B cell (primary cell): ENCODE results near the gene MOB3B. TPM values are rescaled to one million over a fixed set of nuclear protein-coding genes. Genes with fewer than 3 reads are reported as not detected.

Experiments
- ATAC-seq: fragments of 200-7000 bp; cut with Tn5 transposase; one replicate; pipeline ENCODE4 v1.10.0; 2021; ENCODE audit warnings: low read depth, mild to moderate bottlenecking, moderate number of reproducible peaks, moderate library complexity
- CTCF ChIA-PET: fragments of 350-600 bp; sonication (Branson Sonifier 250); formaldehyde crosslinking; loops from one replicate; lab custom pipeline; 2021; ENCODE audit warnings: antibody characterized with exemption, inconsistent platforms; lab: Charles Lee
- POLR2A ChIA-PET: fragments of 350-600 bp; sonication (Branson Sonifier 250); formaldehyde crosslinking; loops from one replicate; lab custom pipeline; 2021; ENCODE audit warnings: antibody characterized with exemption; lab: Charles Lee
- DNase-seq: peaks from one replicate; pipeline ENCODE4 v3.0.0; 2013
- H2AFZ ChIP-seq: 2 replicates; pipeline ENCODE4 v1.6.1; 2012; ENCODE audit warnings: mild to moderate bottlenecking, low read depth, low read length; ENCODE audit not compliant: insufficient read depth, poor library complexity, severe bottlenecking
- H3K27ac ChIP-seq, 2 donors: 1 replicate in 1 of 2; 2 replicates in 1 of 2; pipeline ENCODE4 v1.5.1; 2012 to 2013; ENCODE audit warnings: low read length in 2 of 2, mild to moderate bottlenecking in 2 of 2, moderate library complexity in 1 of 2
- H3K27me3 ChIP-seq, 4 experiments: fragments of 200-600 bp in 1 of 4; sonication (generic) in 1 of 4; replicated peaks in 1 of 4; 1 replicate in 2 of 4; 2 replicates in 2 of 4; pipeline versions ENCODE4 v1.6.1 to v1.7.0; 2013 to 2016; ENCODE audit warnings: low read length in 3 of 4, mild to moderate bottlenecking in 2 of 4, mixed read lengths in 1 of 4, moderate library complexity in 1 of 4; ENCODE audit not compliant: insufficient read depth in 4 of 4, control insufficient read depth in 3 of 4; ENCODE audit errors: control extremely low read depth in 1 of 4
- H3K36me3 ChIP-seq, 2 experiments: replicated peaks in 1 of 2; 1 replicate in 1 of 2; 2 replicates in 1 of 2; pipeline versions ENCODE4 v1.6.1 to v1.7.1; 2013; ENCODE audit warnings: low read length in 1 of 2; ENCODE audit not compliant: insufficient read depth in 2 of 2, control insufficient read depth in 1 of 2; ENCODE audit errors: control extremely low read depth in 1 of 2, extremely low read depth in 1 of 2
- H3K4me1 ChIP-seq, 2 donors: fragments of 200-600 bp in 1 of 2; sonication (generic) in 1 of 2; 1 replicate in 1 of 2; 2 replicates in 1 of 2; pipeline versions ENCODE4 v1.5.1 to v1.6.1; 2013 to 2017; ENCODE audit warnings: low read length in 2 of 2; ENCODE audit not compliant: control insufficient read depth in 2 of 2, insufficient read depth in 2 of 2
- H3K4me2 ChIP-seq: replicated peaks from 2 replicates; pipeline ENCODE3; 2012; ENCODE audit warnings: mild to moderate bottlenecking, low read depth, low read length; ENCODE audit not compliant: poor library complexity, severe bottlenecking
- H3K4me3 ChIP-seq, 5 experiments: fragments of 200-600 bp in 1 of 5; sonication (generic) in 1 of 5; 1 replicate in 3 of 5; 2 replicates in 2 of 5; pipeline versions ENCODE4 v1.5.1 to v1.7.0; 2011 to 2016; ENCODE audit warnings: low read length in 4 of 5, mild to moderate bottlenecking in 4 of 5, low read depth in 2 of 5, control low read depth in 1 of 5, moderate library complexity in 1 of 5; ENCODE audit not compliant: insufficient read depth in 1 of 5; ENCODE audit errors: control extremely low read depth in 1 of 5, extremely low read depth in 1 of 5
- H3K79me2 ChIP-seq: fragments of 200-600 bp; sonication (generic); one replicate; pipeline ENCODE4 v1.6.0; 2016; ENCODE audit warnings: low read length; ENCODE audit not compliant: control insufficient read depth, insufficient read depth
- H3K9ac ChIP-seq: fragments of 200-600 bp; sonication (generic); 2 replicates; pipeline ENCODE4 v1.6.1; 2017; ENCODE audit warnings: mild to moderate bottlenecking, low read length, moderate library complexity
- H3K9me3 ChIP-seq, 3 donors: one replicate each; pipeline versions ENCODE4 v1.6.1 to v1.7.1; 2013; ENCODE audit warnings: low read length in 2 of 3; ENCODE audit not compliant: control insufficient read depth in 2 of 3, insufficient read depth in 1 of 3; ENCODE audit errors: control extremely low read depth in 1 of 3
- H4K20me1 ChIP-seq: 2 replicates; pipeline ENCODE4 v1.6.0; 2012; ENCODE audit warnings: mild to moderate bottlenecking, low read length; ENCODE audit not compliant: insufficient read depth, control insufficient read depth, poor library complexity, severe bottlenecking
- H3K27ac Mint-ChIP-seq: one replicate; pipeline ENCODE4 v1.8.0; 2021; ENCODE audit warnings: mixed read lengths
- H3K27me3 Mint-ChIP-seq: one replicate; pipeline ENCODE4 v1.8.0; 2021; ENCODE audit warnings: mixed read lengths
- H3K4me1 Mint-ChIP-seq: one replicate; pipeline ENCODE4 v1.8.0; 2021; ENCODE audit warnings: mixed read lengths
- H3K4me3 Mint-ChIP-seq: one replicate; pipeline ENCODE4 v1.8.0; 2021; ENCODE audit warnings: mixed read lengths
- H3K9me3 Mint-ChIP-seq: one replicate; pipeline ENCODE4 v1.8.0; 2022; ENCODE audit warnings: mixed read lengths; ENCODE audit not compliant: insufficient read depth
- EZH2 ChIP-seq: IDR thresholded peaks from 2 replicates; pipeline ENCODE4 v1.6.1; 2012; ENCODE audit warnings: borderline replicate concordance, low read depth, mild to moderate bottlenecking, moderate library complexity, low read length; ENCODE audit not compliant: insufficient read depth, poor library complexity, severe bottlenecking
- WGBS: methylation state at CpG from one replicate; pipeline ENCODE4 v1.1.5; 2013; ENCODE audit warnings: missing lambda C conversion rate; ENCODE audit not compliant: insufficient coverage; 5-methylcytosine and 5-hydroxymethylcytosine counted together
- intact Hi-C: fragments of 100-400 bp; cut with micrococcal nuclease; formaldehyde crosslinking; loops from one replicate; pipeline ENCODE4 v1.10.0; 2022
- polyA plus RNA-seq: library from polyadenylated mRNA; depleted of rRNA; stranded (reverse); fragments of >200 nt; gene quantifications from 2 replicates; pipeline ENCODE4 v1.2.3, GENCODE V29; 2012
- total RNA-seq, 2 donors: library from RNA; stranded (reverse); fragments of 120-200 nt in 1 of 2; gene quantifications; 1 replicate in 1 of 2; 2 replicates in 1 of 2; pipeline versions ENCODE4 v1.2.3 to v1.2.4, GENCODE V29; 2013 to 2022
- TF ChIP-seq, protein P1 (sequence below): fragments of 200-600 bp; IDR thresholded peaks from one replicate; pipeline ENCODE4 v1.8.0; 2022; ENCODE audit warnings: antibody characterized with exemption, mild to moderate bottlenecking

The MOB3B gene
- total and polyA plus RNA-seq, 2 donors (not counting 1 experiment from before 2014, with no cell fraction given), result 7.3 to 7.9 TPM

DNA sequence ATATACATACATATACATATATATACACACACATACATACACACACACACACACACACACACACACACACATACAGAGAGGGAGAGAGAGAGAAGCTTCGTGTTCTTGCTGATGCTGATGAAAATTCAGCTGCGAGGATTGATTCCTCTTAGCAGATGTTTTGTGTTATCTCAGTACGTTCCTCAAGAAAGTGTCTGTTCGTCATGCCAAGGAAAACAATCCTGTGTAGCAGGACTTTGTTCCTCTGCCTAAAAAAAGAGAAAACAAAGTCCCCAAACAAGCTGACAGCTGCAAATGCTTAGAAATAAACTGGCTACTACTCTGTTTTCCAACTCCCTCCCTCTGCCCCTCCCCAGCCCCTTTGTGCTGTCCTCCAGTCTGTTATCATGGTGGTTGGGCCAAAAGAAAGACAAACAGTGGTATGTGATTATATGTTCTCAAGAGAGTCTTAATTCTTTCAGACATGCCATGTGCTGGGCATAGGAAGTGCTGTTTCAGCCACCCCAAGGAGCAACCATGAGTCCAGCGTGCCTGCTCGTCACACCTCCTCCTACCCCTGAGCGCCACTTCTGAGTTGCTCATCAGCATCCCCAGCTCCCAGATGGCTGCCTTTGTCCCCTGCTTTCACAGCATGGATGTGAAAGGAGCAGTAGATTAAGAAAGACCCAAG, 161.2 kb downstream of the MOB3B start:
- H3K27ac Mint-ChIP-seq, result peak overlapping the region; percentile 60
- no peaks in the 10 kb centered on the region for H3K27me3 Mint-ChIP-seq
- WGBS, result 100% methylated on average over 1 of the region's 7 CpGs
- Histone ChIP-seq H3K4me3 (no peak overlapping the region), H3K9ac (no peak overlapping the region), H3K27me3 (no peaks in the 10 kb centered on the region), H4K20me1 (peaks cover 9% of the 10 kb centered on the region), H2AFZ (no peak overlapping the region), H3K79me2 (peaks cover 90% of the 10 kb centered on the region), H3K4me1 (peaks cover 61 to 68% of the 10 kb centered on the region in 2 donors), H3K9me3 (no peaks in the 10 kb centered on the region), H3K36me3 (peaks cover 0 to 1% of the 10 kb centered on the region in 2 experiments), H3K4me2 (peak overlapping the region; percentile 72), H3K27ac (no peak overlapping the region)
- ChIA-PET CTCF (interaction anchor here (0.6 to 2.8 kb wide), 6 partner anchors 10 to 162 kb away, joined by 4 to 22 read pairs (median 4); partner anchors contain the start of gene MOB3B), POLR2A (no interaction called here)
- no peak for TF ChIP-seq EZH2
- TF ChIP-seq, protein P1, sequence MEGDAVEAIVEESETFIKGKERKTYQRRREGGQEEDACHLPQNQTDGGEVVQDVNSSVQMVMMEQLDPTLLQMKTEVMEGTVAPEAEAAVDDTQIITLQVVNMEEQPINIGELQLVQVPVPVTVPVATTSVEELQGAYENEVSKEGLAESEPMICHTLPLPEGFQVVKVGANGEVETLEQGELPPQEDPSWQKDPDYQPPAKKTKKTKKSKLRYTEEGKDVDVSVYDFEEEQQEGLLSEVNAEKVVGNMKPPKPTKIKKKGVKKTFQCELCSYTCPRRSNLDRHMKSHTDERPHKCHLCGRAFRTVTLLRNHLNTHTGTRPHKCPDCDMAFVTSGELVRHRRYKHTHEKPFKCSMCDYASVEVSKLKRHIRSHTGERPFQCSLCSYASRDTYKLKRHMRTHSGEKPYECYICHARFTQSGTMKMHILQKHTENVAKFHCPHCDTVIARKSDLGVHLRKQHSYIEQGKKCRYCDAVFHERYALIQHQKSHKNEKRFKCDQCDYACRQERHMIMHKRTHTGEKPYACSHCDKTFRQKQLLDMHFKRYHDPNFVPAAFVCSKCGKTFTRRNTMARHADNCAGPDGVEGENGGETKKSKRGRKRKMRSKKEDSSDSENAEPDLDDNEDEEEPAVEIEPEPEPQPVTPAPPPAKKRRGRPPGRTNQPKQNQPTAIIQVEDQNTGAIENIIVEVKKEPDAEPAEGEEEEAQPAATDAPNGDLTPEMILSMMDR, result no peak
- peaks cover 68% of the 10 kb centered on the region for H3K4me1 Mint-ChIP-seq
- DNase-seq (no peak), ATAC-seq (no peak)
- intact Hi-C loops, result loop anchor here (5.0 kb wide), 1 partner anchor 36 kb away; no protein-coding TSS in a partner anchor
- peak overlapping the region; percentile 68 for H3K4me3 Mint-ChIP-seq
- H3K9me3 Mint-ChIP-seq, result no peaks in the 10 kb centered on the region

DNA sequence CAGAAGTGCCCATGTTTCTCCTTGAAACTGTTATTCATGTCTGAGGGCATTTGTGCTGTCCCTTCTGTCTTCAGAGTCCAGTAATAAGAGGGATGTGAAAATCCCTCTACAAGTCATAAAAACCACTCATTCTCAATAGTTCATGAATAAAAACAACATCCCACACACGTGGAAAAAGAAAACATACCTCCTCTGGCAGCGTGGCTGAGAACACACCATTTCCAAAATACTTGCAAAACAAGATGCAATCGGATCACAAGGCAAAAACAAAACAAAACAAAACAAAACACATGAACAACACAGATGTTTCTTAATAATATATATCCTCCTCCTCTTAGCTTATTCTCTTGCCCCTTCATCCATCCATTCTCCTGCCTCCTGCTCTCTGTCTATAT, 161.7 kb downstream of the MOB3B start:
- Histone ChIP-seq H3K4me1 (peaks cover 61 to 65% of the 10 kb centered on the region in 2 donors), H2AFZ (no peak overlapping the region), H3K79me2 (peaks cover 90% of the 10 kb centered on the region), H3K4me2 (peak overlapping the region; percentile 72), H3K9ac (no peak overlapping the region), H3K27ac (no peak overlapping the region), H3K27me3 (no peaks in the 10 kb centered on the region), H4K20me1 (peaks cover 10% of the 10 kb centered on the region), H3K9me3 (no peaks in the 10 kb centered on the region), H3K36me3 (peaks cover 0 to 1% of the 10 kb centered on the region in 2 experiments), H3K4me3 (no peak overlapping the region)
- Mint-ChIP-seq H3K27ac (no peak overlapping the region), H3K9me3 (no peaks in the 10 kb centered on the region), H3K27me3 (no peaks in the 10 kb centered on the region), H3K4me1 (peaks cover 68% of the 10 kb centered on the region), H3K4me3 (peak overlapping the region; percentile 6)
- intact Hi-C loops, result loop anchor here (2.0 to 5.0 kb wide), 4 partner anchors 15 to 36 kb away; no protein-coding TSS in a partner anchor
- CTCF ChIA-PET, result interaction anchor here (0.6 to 3.1 kb wide), 8 partner anchors 10 to 205 kb away, joined by 3 to 22 read pairs (median 6); partner anchors contain the start of genes C9orf72 and MOB3B
- ATAC-seq, result no peak
- TF ChIP-seq, protein P1, result no peak
- no peak for TF ChIP-seq EZH2
- no peak for DNase-seq
- WGBS, result 77% methylated on average over 3 of the region's 3 CpGs
- POLR2A ChIA-PET, result interaction anchor here (1.1 kb wide), 1 partner anchor 160 kb away, joined by 4 read pairs; no protein-coding TSS in a partner anchor
